OCI-LY7 (cell line): ENCODE data around the gene ST6GALNAC2.

Source experiments
- EZH2phosphoT487 ChIP-seq: fragments of 200-600 bp; sonication (generic); IDR thresholded peaks from 2 replicates; pipeline ENCODE4 v1.6.1; 2018; ENCODE audit warnings: low read depth, borderline replicate concordance, mild to moderate bottlenecking, mixed run types, antibody characterized with exemption, low read length, moderate library complexity, mixed read lengths
- TF ChIP-seq, protein P1 (sequence below): fragments of 200-600 bp; sonication (generic); conservative IDR thresholded peaks from 2 replicates; pipeline ENCODE4 v1.5.1; 2014; ENCODE audit warnings: mild to moderate bottlenecking, antibody characterized with exemption, low read length, moderate library complexity, mixed read lengths

DNA sequence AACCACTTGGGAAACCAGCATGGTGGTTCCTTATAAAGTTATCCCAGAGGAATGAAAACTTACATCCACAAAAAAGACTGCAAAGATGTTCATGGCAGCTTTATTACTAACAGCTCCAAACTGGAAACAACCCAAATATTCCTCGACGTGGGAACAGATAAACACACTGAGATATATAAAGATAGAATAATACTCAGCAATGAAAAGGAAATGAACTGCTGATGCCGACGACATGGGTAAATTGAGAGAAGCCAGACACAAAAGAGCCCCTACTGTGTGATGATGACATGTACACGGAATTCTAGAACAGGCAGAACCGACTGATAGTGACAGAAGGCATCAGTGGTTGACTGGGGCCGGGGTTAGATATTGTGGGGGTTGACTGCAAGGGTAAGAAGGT is 36.1 kb downstream of the ST6GALNAC2 start:
- TF ChIP-seq, protein P1, sequence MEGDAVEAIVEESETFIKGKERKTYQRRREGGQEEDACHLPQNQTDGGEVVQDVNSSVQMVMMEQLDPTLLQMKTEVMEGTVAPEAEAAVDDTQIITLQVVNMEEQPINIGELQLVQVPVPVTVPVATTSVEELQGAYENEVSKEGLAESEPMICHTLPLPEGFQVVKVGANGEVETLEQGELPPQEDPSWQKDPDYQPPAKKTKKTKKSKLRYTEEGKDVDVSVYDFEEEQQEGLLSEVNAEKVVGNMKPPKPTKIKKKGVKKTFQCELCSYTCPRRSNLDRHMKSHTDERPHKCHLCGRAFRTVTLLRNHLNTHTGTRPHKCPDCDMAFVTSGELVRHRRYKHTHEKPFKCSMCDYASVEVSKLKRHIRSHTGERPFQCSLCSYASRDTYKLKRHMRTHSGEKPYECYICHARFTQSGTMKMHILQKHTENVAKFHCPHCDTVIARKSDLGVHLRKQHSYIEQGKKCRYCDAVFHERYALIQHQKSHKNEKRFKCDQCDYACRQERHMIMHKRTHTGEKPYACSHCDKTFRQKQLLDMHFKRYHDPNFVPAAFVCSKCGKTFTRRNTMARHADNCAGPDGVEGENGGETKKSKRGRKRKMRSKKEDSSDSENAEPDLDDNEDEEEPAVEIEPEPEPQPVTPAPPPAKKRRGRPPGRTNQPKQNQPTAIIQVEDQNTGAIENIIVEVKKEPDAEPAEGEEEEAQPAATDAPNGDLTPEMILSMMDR: no peak
- TF ChIP-seq EZH2phosphoT487: no peak
